Astrocyte of the cerebellum (primary cell): ENCODE results near the gene NFYC.
A peak's percentile ranks its signal among the peaks of the same experiment; 100 is the strongest.

Experiments
- DNase-seq: peaks from one replicate; pipeline ENCODE4 v3.0.0-alpha.2; 2011; ENCODE audit warnings: low read depth
- H3K4me3 ChIP-seq: 2 replicates; pipeline ENCODE4 v1.5.1; 2011; ENCODE audit warnings: mild to moderate bottlenecking, low read depth, low read length, moderate library complexity
- in situ Hi-C: cut with HindIII; loops from 2 replicates; pipeline ENCODE4 v1.10.0; 2017; ENCODE audit warnings: low sequenced_read_pairs
- TF ChIP-seq, protein P1 (sequence below): IDR thresholded peaks from 2 replicates; pipeline ENCODE4 v1.5.1; 2012; ENCODE audit warnings: low read length, low read depth, moderate library complexity, mild to moderate bottlenecking; ENCODE audit errors: missing control alignments

Gene NFYC

DNA sequence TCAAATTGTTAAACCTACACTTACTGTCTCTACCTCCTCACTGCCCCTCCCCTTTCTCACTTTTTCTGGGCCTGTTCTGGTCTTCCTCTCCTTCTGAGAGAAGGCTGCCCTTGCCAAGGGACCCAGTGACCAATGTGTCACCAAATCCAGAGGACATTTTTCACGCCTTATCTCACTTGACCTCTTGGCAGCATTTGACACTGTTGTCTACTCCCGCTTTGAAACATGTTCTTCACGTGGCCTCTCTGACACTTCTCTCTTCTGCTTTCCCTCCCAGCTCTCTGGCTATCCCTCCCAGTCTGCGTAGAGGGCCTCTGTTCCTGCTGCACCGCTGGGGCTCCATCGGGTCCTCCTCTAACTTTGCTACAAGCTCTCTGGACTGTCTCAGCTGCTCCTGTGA lies 117.4 kb downstream of the NFYC start:
- no peak for DNase-seq
- TF ChIP-seq, protein P1, sequence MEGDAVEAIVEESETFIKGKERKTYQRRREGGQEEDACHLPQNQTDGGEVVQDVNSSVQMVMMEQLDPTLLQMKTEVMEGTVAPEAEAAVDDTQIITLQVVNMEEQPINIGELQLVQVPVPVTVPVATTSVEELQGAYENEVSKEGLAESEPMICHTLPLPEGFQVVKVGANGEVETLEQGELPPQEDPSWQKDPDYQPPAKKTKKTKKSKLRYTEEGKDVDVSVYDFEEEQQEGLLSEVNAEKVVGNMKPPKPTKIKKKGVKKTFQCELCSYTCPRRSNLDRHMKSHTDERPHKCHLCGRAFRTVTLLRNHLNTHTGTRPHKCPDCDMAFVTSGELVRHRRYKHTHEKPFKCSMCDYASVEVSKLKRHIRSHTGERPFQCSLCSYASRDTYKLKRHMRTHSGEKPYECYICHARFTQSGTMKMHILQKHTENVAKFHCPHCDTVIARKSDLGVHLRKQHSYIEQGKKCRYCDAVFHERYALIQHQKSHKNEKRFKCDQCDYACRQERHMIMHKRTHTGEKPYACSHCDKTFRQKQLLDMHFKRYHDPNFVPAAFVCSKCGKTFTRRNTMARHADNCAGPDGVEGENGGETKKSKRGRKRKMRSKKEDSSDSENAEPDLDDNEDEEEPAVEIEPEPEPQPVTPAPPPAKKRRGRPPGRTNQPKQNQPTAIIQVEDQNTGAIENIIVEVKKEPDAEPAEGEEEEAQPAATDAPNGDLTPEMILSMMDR = no peak
- in situ Hi-C loops = no loop called here
- H3K4me3 ChIP-seq = no peak overlapping the region

DNA sequence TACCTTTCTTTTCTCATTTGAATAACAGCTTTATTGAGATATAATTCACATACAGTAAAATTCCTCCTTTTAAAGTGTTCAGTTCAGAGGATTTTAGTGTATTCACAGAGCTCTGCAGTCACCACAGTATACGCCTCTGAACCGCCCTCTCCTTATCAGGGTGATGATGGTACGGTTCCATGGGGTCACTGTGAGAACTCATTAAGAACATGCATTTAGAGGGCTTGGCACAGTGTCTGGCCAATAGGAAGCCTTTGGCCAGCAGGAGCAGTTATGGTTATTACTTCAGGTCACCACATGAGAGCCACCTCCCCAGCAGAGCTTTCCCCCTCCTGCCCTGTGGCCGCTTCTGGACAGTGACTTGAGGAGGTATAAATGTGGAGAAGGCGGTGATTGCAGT lies 119.4 kb downstream of the NFYC start:
- H3K4me3 ChIP-seq = no peak overlapping the region
- TF ChIP-seq, protein P1 = no peak
- in situ Hi-C loops = no loop called here
- no peak for DNase-seq

DNA sequence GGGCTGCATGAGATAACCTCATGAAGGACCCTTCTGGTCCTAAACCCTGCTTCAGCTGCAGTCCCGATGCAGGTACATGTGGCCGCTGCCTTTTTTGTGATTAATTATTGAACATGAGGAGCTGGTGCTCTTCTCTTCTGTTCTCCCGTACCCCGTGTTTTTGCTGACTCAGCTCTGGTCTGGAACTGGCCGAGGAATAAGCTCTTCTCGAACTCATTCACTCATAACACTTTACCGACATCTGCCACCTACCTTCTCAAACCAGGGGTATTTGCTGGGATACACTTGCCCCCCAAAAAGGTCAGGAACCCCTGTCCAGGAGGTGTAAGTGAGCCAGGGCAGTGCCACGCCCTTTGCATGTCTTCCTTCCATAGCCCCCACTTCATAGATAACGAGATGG lies 123.9 kb downstream of the NFYC start:
- DNase-seq = no peak
- H3K4me3 ChIP-seq = no peak overlapping the region
- TF ChIP-seq, protein P1 = no peak
- in situ Hi-C loops = no loop called here

DNA sequence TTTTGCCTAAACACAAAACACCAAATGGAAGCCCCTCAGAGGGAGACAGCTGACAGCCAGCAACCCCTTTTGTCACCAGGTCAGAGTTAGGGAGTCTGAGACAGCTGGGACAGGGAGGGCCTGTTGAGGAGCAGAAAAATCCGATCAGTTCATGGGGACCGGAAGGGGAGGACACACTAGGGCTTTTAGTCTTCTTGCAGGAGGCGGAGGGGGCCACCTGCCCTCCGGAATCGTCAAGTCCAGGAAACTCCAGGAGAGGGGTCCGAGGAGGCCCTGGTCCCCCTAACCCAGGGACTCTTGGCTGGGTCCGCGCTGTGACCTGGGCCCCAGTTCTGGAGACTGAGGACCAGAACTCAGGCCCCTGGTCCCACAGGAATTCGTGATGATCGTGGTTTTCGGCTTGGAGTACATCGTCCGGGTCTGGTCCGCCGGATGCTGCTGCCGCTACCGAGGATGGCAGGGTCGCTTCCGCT lies 126.3 kb downstream of the NFYC start:
- no peak for DNase-seq
- H3K4me3 ChIP-seq = no peak overlapping the region
- in situ Hi-C loops = no loop called here
- TF ChIP-seq, protein P1 = no peak

DNA sequence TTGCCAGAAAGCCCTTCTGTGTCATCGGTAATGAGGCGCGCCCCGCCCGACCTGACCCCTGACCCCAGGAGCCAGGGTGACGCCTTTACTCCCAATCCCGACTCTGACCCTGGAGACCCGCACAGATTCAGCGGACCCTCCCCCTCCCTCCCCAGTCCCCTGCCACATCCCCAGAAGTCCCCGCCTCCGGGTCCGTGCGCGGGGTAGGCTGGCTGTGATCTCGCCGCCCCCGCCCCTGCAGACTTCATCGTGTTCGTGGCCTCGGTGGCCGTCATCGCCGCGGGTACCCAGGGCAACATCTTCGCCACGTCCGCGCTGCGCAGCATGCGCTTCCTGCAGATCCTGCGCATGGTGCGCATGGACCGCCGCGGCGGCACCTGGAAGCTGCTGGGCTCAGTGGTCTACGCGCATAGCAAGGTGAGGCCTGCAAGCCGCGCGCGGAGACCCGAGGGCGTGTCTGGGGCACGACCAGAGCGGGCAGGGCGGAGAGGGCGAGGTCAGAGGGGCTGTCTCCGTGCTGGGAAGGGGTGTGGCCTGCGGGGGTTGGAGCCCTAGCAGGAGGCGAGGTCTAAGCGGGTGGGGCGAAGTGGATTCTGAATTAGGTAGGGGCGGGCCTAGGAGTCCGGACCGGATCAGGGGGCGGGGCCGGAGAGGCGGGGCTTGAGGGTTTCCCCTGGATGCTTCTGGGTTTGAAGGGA lies 126.9 kb downstream of the NFYC start:
- TF ChIP-seq, protein P1 = no peak
- DNase-seq = no peak
- in situ Hi-C loops = no loop called here
- peak overlapping the region; percentile 29 for H3K4me3 ChIP-seq

DNA sequence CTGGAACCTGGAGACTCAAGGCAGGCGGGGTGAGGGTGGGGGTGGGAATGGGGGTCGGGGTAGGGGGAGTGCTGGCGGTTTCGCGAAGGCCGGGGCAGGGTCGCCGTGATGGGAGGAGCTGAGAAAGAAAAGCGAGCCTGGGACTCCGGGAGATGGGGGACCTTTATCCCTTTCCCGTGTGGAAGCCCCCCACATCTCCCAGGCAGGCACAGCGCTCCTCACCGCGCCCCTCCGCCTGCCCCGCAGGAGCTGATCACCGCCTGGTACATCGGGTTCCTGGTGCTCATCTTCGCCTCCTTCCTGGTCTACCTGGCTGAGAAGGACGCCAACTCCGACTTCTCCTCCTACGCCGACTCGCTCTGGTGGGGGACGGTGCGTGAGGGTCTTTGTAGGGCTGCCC lies 127.6 kb downstream of the NFYC start:
- no peak for DNase-seq
- TF ChIP-seq, protein P1 = no peak
- in situ Hi-C loops = no loop called here
- H3K4me3 ChIP-seq = no peak overlapping the region
